Immature natural killer cell (primary cell): Measurements from ENCODE around the gene RAB37. TPM values are rescaled to one million over a fixed set of nuclear protein-coding genes. Genes with fewer than 3 reads are reported as not detected.

Experiments used
- DNase-seq, 3 donors: peaks; one replicate each; pipeline ENCODE4 v3.0.0; 2022; ENCODE audit warnings: mixed read lengths in 1 of 3
- H3K27ac Mint-ChIP-seq, 6 donors: one replicate each; pipeline ENCODE4 v1.8.0; 2020; ENCODE audit warnings: mixed read lengths in 6 of 6, mild to moderate bottlenecking in 5 of 6, inconsistent platforms in 4 of 6, moderate library complexity in 3 of 6
- H3K27me3 Mint-ChIP-seq, 3 donors: one replicate each; pipeline ENCODE4 v1.8.0; 2020 to 2021; ENCODE audit warnings: low read depth in 3 of 3, mild to moderate bottlenecking in 3 of 3, mixed read lengths in 3 of 3, moderate library complexity in 3 of 3, inconsistent platforms in 1 of 3
- H3K36me3 Mint-ChIP-seq, 3 donors: one replicate each; pipeline ENCODE4 v1.8.0; 2020; ENCODE audit warnings: mixed read lengths in 3 of 3, inconsistent platforms in 2 of 3, mild to moderate bottlenecking in 2 of 3
- H3K4me1 Mint-ChIP-seq, 2 donors: one replicate each; pipeline ENCODE4 v1.8.0; 2020; ENCODE audit warnings: inconsistent platforms in 2 of 2, mild to moderate bottlenecking in 2 of 2, mixed read lengths in 2 of 2, moderate library complexity in 1 of 2
- H3K4me3 Mint-ChIP-seq, 5 donors: one replicate each; pipeline ENCODE4 v1.8.0; 2020; ENCODE audit warnings: mild to moderate bottlenecking in 5 of 5, mixed read lengths in 5 of 5, inconsistent platforms in 3 of 5, moderate library complexity in 3 of 5
- H3K9me3 Mint-ChIP-seq, 6 donors: one replicate each; pipeline ENCODE4 v1.8.0; 2020; ENCODE audit warnings: mild to moderate bottlenecking in 6 of 6, mixed read lengths in 6 of 6, inconsistent platforms in 4 of 6, moderate library complexity in 3 of 6
- polyA plus RNA-seq, 3 donors: library from polyadenylated mRNA; unstranded; fragments of 300-500 nt; fragmentation: Illumina TruSeq; gene quantifications; one replicate each; pipeline ENCODE4 v1.2.3, GENCODE V29; 2021

The RAB37 gene
- polyA plus RNA-seq, 3 donors from 2014 or later: 208 to 218 (median 212) TPM

DNA sequence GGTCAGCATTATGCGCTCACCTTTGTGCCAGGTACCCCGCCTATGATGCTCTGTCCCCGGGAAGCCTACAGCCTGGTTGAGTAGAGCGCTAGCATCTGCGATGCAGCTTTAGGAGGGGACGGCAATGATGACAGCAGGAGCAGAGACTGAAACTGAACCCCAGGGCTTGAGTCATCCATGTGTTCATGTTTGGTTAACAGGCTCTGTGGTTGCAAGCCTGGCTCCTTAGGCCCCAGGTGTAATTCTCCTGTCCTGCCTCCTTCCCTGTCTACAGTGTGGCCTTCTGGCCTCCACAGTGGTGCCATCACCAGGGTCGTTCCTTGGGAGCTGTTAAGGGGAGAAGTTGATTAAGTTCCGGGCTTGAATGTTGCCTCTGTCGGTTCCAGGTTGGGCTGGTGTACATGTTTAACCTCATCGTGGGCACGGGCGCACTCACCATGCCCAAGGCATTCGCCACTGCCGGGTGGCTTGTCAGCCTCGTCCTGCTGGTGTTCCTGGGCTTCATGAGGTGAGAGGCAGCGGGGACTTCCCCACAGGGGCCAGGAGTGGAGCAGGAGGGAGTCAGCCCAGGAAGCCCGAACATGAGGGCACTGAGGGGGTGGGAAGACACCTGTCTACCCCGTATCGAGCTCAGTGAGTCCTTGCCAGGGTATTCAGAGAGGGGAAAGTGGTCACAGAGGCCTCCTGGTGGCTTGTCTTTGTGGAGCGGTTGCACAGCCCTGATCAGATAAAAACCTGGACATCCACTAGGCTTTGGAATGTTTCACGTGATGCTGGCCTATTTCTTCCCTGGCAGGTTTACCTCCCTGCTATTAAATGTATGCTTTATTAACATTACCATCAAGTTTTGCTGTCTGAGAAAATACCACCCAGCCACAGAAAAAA, 48.3 kb downstream of the RAB37 start:
- no peaks in the 10 kb centered on the region for H3K9me3 Mint-ChIP-seq
- H3K36me3 Mint-ChIP-seq: peaks cover 3 to 18% (median 15%) of the 10 kb centered on the region in 3 donors
- peaks cover 0 to 2% (median 0%) of the 10 kb centered on the region in 3 donors for H3K27me3 Mint-ChIP-seq
- H3K4me1 Mint-ChIP-seq: peaks cover 18% of the 10 kb centered on the region in 2 donors
- H3K4me3 Mint-ChIP-seq: no peak overlapping the region
- no peak for DNase-seq
- H3K27ac Mint-ChIP-seq: no peak overlapping the region

DNA sequence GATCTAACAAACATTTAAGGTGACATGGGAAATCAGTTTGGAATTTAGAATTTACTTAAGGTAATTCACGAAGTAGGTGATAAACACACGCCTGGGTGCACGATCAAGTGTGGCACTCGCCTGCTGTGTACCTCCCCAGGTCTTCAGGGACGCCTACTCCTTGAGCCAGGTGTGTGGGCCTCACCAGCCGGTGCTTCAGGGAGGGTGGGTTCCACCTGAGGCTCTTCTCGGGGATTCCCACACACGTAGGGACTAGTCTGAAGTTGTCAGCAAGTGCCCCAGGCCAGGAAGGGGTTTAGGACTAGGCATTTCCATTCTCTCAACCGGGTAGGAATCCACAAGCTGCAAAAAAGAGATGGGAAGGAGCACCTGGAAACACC, 48.9 kb downstream of the RAB37 start:
- no peaks in the 10 kb centered on the region for H3K9me3 Mint-ChIP-seq
- peaks cover 18% of the 10 kb centered on the region in 2 donors for H3K4me1 Mint-ChIP-seq
- H3K36me3 Mint-ChIP-seq: peaks cover 6 to 18% (median 15%) of the 10 kb centered on the region in 3 donors
- peaks cover 0 to 2% (median 0%) of the 10 kb centered on the region in 3 donors for H3K27me3 Mint-ChIP-seq
- no peak for DNase-seq
- H3K4me3 Mint-ChIP-seq: no peak overlapping the region
- H3K27ac Mint-ChIP-seq: no peak overlapping the region

DNA sequence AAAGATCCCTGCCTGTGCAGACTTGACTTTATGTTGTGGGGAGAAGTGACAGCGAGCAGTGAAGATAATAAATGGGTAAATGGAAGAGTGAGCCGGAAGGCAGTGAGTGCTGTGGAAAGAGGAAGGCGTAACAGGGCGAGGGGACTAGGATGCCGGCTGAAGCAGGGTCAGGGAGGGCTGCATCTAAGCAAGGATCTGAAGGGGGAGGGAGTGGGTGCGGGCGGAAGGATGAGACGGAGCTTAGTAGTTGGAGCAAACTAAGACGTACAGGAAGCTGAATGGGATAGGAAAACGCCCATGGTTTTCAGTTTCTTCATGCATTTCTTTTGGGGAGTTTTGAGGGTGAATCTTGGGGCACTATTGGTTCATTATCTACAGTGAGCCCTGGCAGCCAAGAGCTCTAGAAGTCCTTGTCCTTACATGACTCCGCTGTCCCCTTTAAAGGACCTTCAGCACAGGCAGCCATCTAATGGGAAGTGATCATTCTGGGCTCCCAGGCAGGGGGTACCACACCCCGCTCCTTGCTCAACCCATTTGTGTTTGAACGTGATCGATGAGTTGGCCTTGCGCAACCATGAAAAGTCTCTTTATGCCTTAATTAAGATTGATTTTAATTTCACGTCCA, 49.5 kb downstream of the RAB37 start:
- H3K36me3 Mint-ChIP-seq: peaks cover 6 to 18% (median 18%) of the 10 kb centered on the region in 3 donors
- peaks cover 17 to 18% of the 10 kb centered on the region in 2 donors for H3K4me1 Mint-ChIP-seq
- no peak overlapping the region for H3K4me3 Mint-ChIP-seq
- no peak overlapping the region for H3K27ac Mint-ChIP-seq
- DNase-seq: no peak
- H3K9me3 Mint-ChIP-seq: no peaks in the 10 kb centered on the region
- peaks cover 0 to 2% (median 0%) of the 10 kb centered on the region in 3 donors for H3K27me3 Mint-ChIP-seq

DNA sequence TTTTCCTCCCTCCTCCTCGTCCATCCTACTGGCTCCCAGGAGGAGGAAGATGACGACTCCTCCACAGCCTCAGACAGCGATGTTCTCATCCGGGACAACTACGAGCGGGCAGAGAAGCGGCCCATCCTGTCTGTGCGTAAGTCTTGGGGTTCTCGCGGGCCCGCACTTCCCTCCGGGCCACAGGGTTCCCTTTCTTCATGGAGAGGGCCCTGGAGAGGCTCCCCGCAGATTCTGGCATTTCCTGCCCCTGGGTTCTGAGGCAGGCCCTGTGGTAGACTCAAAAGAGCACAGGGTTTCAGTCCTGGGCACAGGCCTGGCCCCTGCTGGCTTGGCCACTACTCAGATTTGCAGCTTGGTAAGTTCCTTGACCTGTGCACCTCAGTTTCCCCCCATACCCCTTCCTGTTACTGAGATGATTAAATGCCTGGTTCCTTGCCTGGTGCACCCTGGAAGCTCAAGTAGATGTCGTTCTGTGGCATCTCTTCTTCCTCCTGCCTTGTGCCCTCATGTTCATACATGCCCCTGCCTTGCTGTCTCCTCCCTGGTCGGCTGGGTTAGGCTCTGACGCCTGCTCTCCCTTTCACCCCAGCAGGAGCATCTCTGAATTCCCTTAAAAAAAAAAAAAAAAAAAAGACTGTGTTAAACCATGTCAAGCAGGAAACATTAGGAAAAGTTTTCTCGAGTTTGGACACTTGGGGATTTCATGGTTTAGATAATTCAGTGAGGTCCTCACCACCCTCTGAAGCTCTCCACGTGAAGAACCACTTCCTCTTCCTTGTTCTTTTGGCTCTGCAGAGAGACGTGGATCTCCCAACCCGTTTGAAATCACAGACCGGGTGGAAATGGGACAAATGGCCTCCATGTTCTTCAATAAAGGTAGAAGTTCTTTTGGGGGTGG, 53.4 kb downstream of the RAB37 start:
- no peaks in the 10 kb centered on the region for H3K9me3 Mint-ChIP-seq
- peaks cover 0 to 2% (median 0%) of the 10 kb centered on the region in 3 donors for H3K27me3 Mint-ChIP-seq
- H3K27ac Mint-ChIP-seq: peak overlapping the region in 1 of 6 donors; percentile 40
- DNase-seq: no peak
- H3K36me3 Mint-ChIP-seq: peaks cover 14 to 31% (median 19%) of the 10 kb centered on the region in 3 donors
- H3K4me1 Mint-ChIP-seq: peaks cover 13 to 14% of the 10 kb centered on the region in 2 donors
- H3K4me3 Mint-ChIP-seq: no peak overlapping the region

DNA sequence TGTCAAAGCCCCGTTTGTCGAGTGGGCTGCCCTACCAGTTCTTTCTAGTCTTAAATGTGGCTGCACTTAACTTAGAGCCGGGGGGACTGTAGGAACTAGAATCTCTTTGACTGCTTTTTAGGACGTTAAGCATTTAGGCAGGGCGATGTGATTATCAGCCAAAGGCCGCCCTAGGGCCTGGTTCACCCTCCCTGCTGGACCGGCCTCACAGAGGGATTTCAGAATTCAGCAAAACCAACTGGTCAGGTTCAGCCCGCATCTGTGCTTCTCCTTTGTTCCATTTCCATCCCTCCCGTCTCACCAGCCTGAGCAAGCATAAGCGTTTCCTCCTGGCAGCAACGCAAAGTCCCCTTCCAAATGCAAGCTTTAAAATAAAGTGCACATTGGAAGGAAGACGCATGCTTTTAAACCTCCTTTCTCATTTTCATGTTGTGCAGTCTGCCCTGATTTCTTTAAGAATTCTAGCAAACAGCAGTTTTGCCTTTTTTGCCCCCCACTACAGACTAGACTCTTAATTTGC, 55.6 kb downstream of the RAB37 start:
- Mint-ChIP-seq H3K9me3 (no peaks in the 10 kb centered on the region), H3K27ac (no peak overlapping the region), H3K27me3 (no peaks in the 10 kb centered on the region), H3K4me3 (no peak overlapping the region), H3K36me3 (peaks cover 18 to 32% (median 20%) of the 10 kb centered on the region in 3 donors), H3K4me1 (peaks cover 13 to 14% of the 10 kb centered on the region in 2 donors)
- no peak for DNase-seq

GRCh38 chr17:74795327-74796020, 58.4 kb downstream of the RAB37 start:
- Mint-ChIP-seq H3K4me1 (peaks cover 12 to 13% of the 10 kb centered on the region in 2 donors), H3K9me3 (no peaks in the 10 kb centered on the region), H3K4me3 (no peak overlapping the region), H3K36me3 (peaks cover 18 to 47% (median 19%) of the 10 kb centered on the region in 3 donors), H3K27ac (no peak overlapping the region), H3K27me3 (no peaks in the 10 kb centered on the region)
- no peak for DNase-seq

GRCh38 chr17:74796211-74796610, 59.2 kb downstream of the RAB37 start:
- no peak overlapping the region for H3K4me3 Mint-ChIP-seq
- no peaks in the 10 kb centered on the region for H3K9me3 Mint-ChIP-seq
- DNase-seq: no peak
- no peaks in the 10 kb centered on the region for H3K27me3 Mint-ChIP-seq
- H3K36me3 Mint-ChIP-seq: peaks cover 17 to 50% (median 19%) of the 10 kb centered on the region in 3 donors
- H3K27ac Mint-ChIP-seq: no peak overlapping the region
- H3K4me1 Mint-ChIP-seq: peaks cover 5 to 6% of the 10 kb centered on the region in 2 donors

DNA sequence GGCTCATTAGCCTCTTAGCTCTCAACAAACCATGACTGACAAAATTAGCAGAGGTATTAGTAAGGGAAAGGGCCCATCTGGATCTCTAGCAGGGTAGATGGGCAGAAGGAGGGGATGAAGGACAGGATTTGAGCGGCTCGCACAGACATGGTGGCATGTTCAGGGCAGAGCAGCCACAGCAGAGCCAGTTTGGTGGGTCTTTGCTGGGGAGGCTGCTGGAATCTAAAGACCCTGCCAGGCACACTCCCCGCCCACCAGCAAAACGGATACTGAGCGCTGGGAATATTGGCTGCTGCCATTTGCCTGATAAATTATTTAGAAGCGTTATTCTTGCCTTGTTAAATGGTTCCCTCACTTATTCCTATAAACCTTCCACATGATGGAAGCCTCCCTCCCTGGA, 59.8 kb downstream of the RAB37 start:
- H3K36me3 Mint-ChIP-seq: peaks cover 17 to 46% (median 19%) of the 10 kb centered on the region in 3 donors
- H3K27ac Mint-ChIP-seq: no peak overlapping the region
- no peaks in the 10 kb centered on the region for H3K27me3 Mint-ChIP-seq
- H3K4me1 Mint-ChIP-seq: no peaks in the 10 kb centered on the region
- no peak overlapping the region for H3K4me3 Mint-ChIP-seq
- H3K9me3 Mint-ChIP-seq: no peaks in the 10 kb centered on the region
- DNase-seq: no peak

Other genes with a start within 250 kb of the RAB37 start
- 1 to 10 TPM; 4.2 to 6.3 (median 5.5) TPM for gene CD300LB, start 205.8 kb upstream of the RAB37 start, polyA plus RNA-seq
- gene CD300C, start 191.1 kb upstream of the RAB37 start, polyA plus RNA-seq: 10 to 100 TPM; 14.4 to 37.4 (median 21.2) TPM
- 1 to 10 TPM in 2 of 3 donors, not detected in 1; 3.2 to 6.4 TPM for gene CD300H, start 169.7 kb upstream of the RAB37 start, polyA plus RNA-seq
- not detected for gene CD300LD, start 145.0 kb upstream of the RAB37 start, polyA plus RNA-seq
- gene CD300E, start 113.5 kb upstream of the RAB37 start, polyA plus RNA-seq: under 1 TPM in 2 of 3 donors, not detected in 1; 0.28 to 0.79 TPM
- 1 to 10 TPM; 1.9 to 4.2 (median 2.0) TPM for gene CD300LF, start 24.3 kb upstream of the RAB37 start, polyA plus RNA-seq
- 1,000 to 10,000 TPM in 1 of 3 donors, 100 to 1,000 TPM in 2; 566 to 1,121 (median 751) TPM for gene NHERF1, start 11.4 kb downstream of the RAB37 start, polyA plus RNA-seq
- gene NAT9, start 39.1 kb downstream of the RAB37 start, polyA plus RNA-seq: 10 to 100 TPM in 1 of 3 donors, 1 to 10 TPM in 2; 4.3 to 11.2 (median 6.3) TPM
- under 1 TPM in 1 of 3 donors, not detected in 2; 0.66 TPM for gene GRIN2C, start 122.6 kb downstream of the RAB37 start, polyA plus RNA-seq
- 10 to 100 TPM in 1 of 3 donors, 1 to 10 TPM in 2; 3.9 to 10.3 (median 8.0) TPM for gene FDXR, start 135.7 kb downstream of the RAB37 start, polyA plus RNA-seq
- not detected for gene FADS6, start 156.4 kb downstream of the RAB37 start, polyA plus RNA-seq
- gene USH1G, start 186.0 kb downstream of the RAB37 start, polyA plus RNA-seq: not detected
- not detected for gene OTOP2, start 187.0 kb downstream of the RAB37 start, polyA plus RNA-seq
- not detected for gene OTOP3, start 198.6 kb downstream of the RAB37 start, polyA plus RNA-seq
- under 1 TPM in 2 of 3 donors, not detected in 1; 0.34 to 0.94 TPM for gene HID1, start 235.5 kb downstream of the RAB37 start, polyA plus RNA-seq